Stromal cell of bone marrow (primary cell): Measurements from ENCODE around the gene CUL2.
A peak's percentile ranks its signal among the peaks of the same experiment; 100 is the strongest.
"Not testable (repeated sequence)": the region's sequence is repeated elsewhere in the genome, so short reads cannot be mapped to it uniquely, and the experiment has no call there.

Source experiments
- DNase-seq: peaks from one replicate; pipeline ENCODE4 v3.0.0-alpha.2; 2012; ENCODE audit warnings: low read depth

The CUL2 gene

DNA sequence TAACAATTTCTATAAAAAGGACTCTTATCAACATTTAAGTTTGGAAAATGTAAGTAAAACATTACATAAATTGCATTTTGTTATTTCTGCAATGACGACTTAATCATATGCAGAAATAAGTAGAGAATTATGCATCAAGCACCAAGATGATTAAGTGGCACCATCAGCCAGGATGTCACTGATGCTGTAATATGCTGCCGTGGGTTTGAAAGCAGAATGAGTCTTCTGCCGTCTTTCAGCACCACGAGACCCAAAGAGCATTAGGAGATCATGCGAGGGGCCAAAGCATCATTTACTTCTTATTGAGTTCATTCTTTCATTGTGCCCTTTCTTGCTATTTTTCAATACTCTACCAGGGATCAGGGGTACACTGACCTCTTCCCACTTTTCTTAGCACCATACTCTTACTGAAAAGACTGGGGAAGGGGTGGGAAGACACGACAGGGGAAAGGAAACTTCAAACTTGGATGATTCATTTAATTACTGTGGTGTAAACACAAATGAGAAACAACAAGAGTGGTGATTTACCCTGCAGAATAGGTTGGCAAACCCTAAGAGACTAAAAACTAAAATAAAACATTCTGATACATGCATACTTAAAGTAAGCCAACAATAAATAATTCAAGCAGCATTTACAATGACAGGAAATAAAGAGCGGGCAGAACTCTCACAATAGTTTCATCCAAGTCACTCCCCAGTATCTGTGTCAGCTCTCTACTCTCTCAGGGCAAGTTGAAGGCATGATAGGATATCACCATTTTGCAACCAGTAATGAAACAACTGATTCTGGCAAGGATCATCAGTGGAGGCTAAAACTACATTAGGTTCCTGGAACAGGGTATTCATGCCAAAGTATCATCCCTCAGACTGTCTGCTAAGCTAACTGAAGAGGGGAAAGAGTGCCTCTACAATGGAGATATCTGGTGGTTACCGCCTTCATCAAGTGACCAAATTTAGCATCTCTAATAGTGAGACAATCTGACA lies 70.8 kb downstream of the CUL2 start:
- no peak for DNase-seq

DNA sequence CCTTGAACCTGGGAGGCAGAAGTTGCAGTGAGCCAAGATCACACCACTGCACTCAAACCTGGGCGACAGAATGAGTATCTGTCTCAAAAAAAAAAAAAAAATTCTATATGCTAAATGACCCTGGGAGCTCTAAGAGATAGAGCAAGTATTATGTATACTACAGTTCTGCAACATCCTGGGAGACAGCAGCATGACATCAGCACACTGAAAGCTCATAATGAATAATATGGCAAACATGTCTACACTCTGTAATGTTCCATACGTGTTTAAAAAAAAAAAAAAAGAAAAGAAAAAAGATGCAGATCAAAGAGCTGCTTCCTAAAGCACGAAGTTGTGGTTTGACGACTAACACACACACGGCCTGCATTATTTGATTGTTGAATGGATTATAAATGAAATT lies 72.5 kb downstream of the CUL2 start:
- no peak for DNase-seq

DNA sequence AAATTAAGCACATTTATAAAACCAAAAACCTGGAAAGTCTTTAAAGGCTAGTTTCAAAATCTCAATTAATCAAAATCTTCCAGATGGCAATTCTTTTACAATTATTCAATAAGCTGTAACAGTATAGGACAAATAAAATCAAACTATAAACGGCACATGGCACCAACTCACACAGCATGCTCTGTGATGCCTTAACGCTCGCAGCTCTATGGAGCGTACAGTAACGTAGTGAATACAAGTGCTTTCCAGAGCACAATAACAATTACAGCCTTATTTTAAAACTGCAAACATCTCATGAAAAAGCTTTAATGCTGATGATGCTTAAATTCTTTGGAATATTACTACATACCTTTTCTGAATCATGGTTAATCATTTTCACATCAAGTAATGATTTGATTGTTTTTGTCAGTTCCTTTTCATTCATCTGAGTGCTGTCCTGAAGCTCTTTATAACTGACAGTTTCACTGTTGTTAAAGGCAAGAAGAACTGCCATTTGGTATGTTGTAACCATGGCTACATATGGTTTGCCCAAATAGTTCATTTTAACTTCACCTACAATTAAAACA lies 74.2 kb downstream of the CUL2 start:
- DNase-seq, result no peak

DNA sequence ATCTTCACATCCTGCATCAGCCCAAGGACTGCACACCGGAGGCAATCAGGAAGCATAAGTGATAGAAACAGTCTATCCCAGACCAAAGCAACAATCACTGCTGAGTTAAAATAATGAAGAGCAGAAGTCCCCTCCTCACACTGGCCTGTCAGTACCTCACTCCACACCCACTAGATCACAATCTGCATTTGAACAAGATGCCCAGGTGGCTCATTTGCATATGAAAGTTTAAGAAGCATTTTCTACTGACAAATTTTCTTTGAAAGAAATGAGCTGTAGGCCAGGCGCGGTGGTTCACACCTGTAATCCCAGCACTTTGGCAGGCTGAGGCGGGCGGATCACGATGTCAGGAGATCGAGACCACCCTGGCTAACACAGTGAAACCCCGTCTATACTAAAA lies 77.4 kb downstream of the CUL2 start:
- no peak for DNase-seq

DNA sequence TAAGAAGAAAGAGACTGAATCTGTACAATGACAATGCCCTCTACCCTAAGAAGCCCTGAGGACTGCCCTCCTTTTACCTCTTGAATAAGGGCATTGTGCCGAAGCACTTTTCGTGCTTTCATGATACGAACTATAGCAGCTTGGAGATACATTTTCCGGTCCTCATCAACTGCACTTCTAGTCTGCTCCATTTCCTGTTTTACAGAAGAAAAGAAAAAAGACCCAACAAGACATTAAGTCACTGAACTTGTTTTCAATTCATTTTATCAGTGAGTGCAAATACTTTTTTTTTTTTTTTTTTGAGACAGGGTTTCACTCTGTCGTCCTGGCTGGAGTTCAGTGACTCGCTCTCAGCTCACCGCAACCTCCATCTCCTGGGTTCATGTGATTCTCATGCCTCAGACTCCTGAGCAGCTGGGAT lies 78.4 kb downstream of the CUL2 start:
- no peak for DNase-seq

DNA sequence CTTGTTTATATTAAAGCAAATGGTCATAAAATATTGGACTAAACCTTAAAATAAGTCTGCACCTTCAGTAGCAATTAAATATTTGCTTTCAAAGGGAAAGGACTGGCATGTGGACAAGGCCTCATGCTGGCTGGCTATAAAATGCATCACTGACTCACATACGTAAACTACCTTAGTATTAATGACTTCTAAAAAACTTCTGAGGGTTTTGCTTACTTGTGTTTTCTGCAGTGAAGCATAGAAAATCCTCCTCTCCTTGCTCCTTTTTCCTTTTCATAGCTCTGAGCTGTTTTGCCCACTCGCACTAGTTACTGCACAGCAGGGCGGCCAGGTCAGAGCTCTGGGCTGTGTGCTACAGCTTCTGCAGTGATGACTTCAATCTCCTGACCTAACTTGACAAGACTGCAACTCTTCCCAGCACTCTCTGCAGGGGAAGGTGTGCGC lies 82.3 kb downstream of the CUL2 start:
- DNase-seq, result no peak

DNA sequence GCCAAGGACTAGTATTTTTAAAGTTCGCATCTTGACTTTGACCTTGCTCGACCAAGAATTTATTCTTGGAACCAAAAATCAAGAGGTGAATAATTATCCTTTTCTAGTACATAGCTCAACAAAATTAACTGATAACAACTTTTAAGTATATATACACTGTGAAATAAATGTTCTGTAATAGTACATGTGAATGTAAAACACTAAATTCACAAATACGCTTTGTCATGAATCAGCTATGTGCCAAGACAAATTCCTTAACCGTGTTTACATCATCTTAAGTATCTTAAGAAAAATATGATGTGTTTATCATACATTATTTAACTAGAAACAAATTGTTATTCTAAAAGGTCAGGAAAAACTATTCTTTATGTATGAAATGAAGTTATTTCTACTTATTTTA lies 83.3 kb downstream of the CUL2 start:
- DNase-seq, result no peak

DNA sequence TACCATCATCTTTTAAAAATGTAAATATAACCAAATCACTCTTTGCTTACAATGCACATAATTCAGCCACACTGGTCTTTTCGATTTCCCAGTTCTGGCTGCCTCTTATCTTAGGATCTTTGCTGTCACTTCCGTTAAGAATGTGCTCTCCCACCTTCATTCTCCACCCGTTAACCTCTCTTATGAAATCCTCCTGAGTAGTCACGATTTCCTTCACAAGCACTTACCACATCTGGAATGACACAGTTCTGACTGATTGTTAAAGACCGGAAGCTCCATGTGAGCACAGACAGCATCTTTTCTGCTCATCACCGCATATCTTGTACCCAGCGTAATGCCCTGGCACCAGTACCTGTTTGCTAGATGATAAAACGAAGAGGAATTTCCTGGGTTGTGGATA lies 84.3 kb downstream of the CUL2 start:
- no peak for DNase-seq

DNA sequence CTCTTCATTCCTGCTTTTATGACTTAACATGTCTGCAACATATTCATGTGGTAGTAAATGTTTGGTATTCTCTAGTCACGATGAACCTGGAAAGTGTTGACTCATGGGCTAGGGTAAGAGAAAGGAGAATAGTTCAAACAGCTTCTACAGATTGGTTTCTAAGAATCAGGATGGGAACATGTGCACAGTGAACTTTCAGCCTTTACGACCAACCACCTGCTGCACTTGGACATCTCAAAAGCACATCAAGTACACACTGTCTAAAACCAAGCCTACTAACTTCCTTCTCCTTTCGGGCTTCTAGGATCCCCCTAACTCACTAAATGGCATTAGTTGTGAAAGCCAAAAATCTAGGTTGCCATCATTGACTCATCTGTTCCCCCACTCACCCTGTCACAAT lies 85.5 kb downstream of the CUL2 start:
- no peak for DNase-seq

DNA sequence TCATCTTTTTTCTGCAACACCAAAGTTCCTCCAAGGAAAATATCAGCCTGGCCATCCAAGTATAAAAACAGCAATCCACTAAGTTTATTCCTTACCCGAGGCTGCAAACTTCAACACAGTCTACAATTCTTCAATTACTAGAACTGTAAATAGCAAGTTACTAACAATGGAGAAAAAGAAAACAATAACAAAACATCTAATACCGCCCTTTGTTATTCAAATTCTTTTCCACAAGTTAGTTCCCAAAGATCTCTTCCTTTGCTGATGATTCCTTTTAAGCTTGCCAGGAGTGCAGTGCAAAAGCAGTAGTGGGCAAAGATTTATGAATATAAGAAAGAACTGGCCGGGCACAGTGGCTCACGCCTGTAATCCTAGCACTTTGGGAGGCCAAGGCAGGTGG lies 86.2 kb downstream of the CUL2 start:
- DNase-seq, result no peak

DNA sequence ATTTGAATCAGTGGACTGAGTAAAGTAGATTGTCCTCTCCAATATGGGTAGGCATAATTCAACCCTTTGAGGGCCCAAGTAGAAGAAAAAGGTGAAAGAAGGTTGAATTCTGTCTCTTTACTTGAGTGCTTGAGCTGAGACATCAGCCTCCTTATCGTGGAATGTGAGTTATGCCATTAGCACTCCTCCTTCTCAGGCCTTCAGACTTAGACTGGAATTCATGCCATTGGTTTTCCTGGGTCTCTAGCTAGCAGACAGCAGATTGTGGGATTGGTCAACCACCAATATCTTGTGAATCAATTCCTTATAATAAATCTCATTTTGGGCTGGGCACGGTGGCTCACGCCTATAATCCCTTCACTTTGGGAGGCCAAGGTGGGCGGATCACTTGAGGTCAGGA lies 89.2 kb downstream of the CUL2 start:
- no peak for DNase-seq

DNA sequence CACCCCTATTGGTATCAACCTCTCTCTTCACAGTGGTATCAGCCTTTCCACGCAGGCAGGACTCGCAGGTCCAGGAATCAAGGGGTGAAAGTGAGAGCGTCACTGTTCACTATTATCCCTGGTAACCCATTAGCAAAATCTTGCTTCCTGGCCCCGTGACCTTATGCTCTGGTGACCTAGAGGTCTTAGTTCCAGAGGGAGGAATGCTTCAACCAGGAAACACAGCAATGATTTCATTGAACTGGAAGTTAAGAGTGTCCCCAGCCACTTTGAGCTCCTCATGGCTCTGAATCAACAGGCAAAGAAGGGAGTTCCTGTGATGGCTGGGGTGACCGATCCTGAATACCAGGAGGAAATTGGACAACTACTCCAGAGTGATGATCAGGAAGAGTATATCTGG lies 90.6 kb downstream of the CUL2 start:
- DNase-seq, result no peak

DNA sequence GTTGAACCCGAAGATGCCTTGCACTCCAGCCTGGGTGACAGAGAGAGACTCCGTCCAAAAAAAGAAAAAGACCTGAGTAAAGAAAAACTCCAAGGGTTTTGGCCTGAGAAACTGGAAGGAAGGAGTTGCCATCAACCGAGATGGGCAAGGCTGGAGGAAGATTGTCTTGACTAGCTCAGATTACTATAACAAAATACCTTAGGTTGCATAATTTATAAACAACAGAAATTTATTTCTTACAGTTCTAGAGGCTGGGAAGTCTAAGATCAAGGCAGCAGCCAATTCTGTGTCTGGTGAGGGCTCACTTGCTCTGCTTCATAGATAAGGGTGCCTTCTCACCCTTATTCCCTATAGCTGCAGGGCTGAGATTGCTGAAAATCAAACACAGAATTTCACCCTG lies 91.2 kb downstream of the CUL2 start:
- no peak for DNase-seq

DNA sequence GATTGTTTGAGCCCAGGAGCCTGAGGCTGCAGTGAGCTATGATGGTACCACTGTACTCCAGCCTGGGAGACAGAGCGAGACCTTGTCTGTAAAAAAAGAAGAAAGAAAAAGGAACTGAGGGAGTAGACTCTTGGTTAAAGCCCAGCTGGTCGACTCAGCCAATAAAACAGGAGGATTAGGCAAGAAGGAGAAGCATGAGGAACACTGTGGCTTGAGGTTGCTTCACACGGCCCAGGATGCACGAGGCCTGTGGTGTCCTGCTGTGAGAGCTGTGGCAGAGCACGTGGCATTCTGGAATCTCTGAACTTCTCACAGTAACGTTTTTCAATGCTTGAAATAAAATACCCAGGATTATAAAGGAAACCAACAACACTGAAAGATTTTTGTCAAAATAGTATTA lies 93.3 kb downstream of the CUL2 start:
- DNase-seq, result peak; percentile 41

DNA sequence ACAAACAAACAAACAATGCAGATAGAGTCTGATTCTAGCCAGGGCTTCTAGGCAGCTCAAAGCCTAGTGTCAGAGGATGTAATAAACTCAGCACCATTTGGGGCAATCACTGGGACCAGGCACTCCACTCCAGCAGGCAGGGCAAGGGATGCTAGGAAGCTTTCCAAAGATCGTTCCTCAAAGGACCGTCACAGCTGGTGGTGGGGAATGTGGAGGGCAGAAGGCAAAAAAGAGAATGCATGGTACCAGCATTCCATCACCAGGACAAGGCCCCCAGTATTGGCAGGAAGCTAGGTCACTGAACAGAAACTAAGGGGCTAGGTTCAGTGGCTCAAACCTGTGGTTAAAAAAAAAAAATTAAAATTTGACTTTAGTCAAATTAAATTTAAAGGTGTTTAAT lies 94.2 kb downstream of the CUL2 start:
- DNase-seq, result no peak

DNA sequence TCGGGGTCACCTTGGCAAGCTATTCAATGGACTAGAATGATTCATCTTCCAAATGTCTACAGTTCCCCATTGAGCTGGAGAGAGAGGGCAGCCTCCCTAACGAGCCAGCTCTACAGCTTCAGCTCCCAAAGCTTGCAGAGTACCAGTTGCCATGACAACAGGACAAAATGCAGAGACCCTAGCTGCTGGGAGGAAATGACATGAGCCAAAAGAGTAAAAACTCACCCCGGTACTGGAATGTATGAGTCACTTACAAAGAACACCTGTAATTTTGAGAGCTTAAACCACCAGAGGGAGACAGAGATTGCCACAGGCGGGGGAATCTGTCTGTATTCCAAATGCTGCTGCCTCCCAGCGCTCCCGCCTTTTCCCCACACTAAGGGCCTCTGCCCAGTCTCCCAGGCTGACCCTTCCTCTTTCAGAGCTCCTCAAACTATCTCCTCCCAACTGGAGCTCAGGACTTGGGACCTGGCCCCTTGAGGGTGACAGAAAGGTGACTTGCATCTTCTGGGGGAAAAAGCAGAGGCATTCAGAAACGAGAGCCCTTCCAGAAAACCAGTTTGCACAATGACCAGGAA lies 95.5 kb downstream of the CUL2 start:
- DNase-seq, result no peak

DNA sequence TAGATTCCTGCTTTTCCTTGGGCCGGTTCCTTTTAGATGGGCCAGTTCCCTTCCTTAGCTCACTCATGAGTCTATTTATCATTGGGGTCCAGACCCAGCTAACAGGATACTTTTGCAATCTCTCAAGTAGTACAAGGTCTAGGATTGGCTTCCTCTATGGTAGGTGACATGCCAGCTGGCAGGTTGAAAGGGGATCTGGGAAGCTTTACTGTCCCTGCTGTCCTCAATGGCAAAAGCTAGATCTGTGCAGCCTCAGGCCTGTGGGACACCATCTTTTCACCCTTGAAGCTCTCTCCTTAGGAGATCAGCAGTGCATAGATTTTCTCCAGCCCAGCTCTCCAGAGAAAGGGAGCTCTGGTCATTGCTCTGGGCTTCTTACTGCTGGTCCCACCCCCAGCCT lies 96.4 kb downstream of the CUL2 start:
- DNase-seq, result no peak

DNA sequence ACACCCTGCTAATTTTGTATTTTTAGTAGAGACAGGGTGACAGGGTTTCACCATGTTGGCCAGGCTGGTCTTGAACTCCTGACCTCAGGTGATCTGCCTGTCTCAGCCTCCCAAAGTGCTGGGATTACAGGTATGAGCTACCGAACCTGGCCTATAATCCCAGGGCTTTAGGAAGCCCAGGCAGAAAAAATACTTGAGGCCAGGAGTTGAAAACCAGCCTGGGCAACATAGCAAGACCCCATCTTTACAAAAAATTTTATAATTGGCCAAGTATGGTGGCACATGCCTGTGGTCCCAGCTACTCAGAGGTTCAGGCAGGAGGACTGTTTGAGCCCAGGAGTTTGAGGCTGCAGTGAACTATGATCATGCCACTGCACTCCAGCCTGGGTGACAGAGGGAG lies 99.0 kb downstream of the CUL2 start:
- DNase-seq, result not testable (repeated sequence)

DNA sequence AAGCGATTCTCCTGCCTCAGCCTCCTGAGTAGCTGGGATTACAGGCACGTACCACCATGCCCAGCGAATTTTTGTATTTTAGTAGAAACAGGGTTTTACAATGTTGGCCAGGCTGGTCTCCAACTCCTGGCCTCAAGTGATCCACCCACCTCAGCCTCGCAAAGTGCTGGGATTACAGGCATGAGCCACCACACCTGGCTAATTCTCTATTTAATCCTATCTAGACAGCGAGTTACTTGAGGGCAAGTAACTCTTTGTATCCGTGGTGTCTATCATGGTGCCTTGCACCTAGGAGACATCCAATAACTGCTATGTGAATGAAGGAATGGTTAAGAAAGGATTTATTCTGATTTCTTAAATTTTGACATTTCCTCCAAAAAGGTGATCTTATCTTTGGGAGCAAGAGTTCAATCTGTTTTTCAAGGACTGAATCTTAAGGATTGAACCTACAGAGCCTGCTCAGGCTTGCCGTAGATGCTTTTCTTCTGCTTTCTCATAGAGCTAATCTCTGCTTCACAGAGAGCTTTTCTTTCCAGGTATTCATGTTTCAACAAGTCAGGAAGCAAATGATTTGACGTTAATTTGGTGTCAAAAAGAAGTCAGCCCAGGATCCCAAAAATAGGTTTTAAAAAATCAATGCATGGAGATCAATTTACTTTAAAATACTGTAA lies 101.6 kb downstream of the CUL2 start:
- DNase-seq, result no peak

DNA sequence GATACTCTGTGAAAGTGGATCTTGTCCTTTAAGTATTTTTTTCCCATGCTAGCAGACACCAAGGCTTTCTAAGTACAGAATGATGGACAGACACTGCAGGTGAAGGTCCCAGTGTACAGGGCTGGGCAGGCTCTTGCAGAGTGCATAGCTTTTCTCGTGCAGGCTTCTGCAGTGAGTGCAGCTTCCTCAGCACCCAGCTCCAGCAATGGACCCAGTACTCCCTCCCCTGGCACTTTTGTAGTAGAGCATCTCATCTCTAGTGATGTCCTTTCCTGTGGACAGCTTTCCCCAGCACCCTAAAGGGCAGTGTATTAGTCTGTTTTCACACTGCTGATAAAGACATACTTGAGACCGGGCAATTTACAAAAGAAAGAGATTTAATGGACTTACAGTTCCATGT lies 104.3 kb downstream of the CUL2 start:
- DNase-seq, result no peak

DNA sequence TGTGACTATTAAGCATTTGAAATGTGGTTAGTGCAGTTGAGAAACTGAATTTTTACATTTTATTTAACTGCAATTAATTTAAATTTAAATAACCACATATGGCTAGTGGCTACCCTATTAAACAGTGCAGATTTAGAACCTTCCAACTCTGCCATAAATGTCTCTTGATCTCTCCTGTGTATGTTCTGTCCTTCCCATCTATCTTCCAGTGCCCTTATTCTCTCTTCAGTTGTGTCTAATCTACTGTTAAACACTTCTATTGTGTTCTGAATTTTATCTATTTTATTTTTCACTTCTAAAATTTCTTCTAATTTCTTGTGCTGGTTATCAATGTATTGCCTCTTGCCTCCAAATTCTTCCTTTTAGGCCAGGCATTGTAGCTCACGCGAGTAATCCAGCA lies 105.0 kb downstream of the CUL2 start:
- no peak for DNase-seq

DNA sequence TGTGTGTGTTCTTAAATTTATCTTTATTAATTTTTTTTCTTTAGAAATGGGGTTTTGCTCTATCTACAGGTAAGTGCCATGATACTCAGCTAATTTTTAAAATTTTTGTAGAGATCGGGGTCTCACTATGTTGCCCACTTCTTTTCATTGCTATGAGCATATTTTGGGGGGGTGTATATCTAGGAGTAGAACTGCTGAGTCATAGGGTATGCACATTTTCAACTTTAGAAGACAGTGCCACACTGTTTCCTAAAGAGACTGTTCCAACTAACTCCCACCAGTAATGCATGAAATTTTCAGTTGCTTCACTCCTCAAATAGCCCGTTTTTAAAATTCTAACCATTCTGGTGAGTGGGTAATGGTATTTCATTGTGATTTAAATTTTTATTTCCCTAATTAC lies 108.3 kb downstream of the CUL2 start:
- no peak for DNase-seq

DNA sequence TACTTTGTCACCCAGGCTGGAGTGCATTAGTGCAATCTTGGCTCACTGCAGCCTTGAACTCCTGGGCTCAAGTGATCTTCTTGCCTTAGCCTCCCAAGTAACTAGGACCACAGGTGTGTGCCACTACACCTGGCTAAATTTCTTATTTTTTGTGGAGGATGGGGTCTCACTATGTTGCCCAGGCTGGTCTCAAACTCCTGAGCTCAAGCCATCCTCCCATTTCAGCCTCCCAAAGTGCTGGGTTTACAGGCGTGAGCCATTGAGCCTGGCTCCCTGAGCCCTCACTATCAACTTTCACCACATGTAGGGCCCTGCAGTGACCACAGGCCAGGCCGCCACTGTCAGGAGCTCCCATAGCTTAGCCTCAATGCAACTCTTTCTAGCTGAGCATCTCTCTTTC lies 110.2 kb downstream of the CUL2 start:
- no peak for DNase-seq
